OCI-LY7 (cell line): ENCODE measurements around the gene RAB13.

ENCODE experiments used
- EZH2phosphoT487 ChIP-seq: fragments of 200-600 bp; sonication (generic); IDR thresholded peaks from 2 replicates; pipeline ENCODE4 v1.6.1; 2018; ENCODE audit warnings: low read depth, borderline replicate concordance, mild to moderate bottlenecking, mixed run types, antibody characterized with exemption, low read length, moderate library complexity, mixed read lengths
- TF ChIP-seq, protein P1 (sequence below): fragments of 200-600 bp; sonication (generic); conservative IDR thresholded peaks from 2 replicates; pipeline ENCODE4 v1.5.1; 2014; ENCODE audit warnings: mild to moderate bottlenecking, antibody characterized with exemption, low read length, moderate library complexity, mixed read lengths

DNA sequence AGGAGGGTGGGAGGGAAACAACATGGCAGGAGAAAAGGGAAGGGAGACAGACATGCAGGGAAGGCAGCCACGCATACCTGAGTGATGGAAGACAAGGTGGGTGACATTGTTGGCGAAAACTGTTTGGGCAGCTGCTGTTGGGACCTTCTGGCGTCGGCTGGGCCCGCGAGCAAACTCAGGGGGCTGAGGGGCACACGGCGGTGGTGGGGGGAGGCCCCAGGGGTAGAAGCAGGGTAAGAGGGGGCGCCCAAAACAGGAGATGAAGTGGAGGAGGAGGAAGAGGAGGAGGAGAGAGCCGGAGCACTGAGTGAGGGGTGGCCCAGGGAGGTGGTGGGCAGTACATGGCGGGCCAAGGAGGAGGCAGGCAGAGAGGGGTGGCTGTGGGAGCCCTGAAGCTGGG is 35.0 kb downstream of the RAB13 start:
- TF ChIP-seq, protein P1, sequence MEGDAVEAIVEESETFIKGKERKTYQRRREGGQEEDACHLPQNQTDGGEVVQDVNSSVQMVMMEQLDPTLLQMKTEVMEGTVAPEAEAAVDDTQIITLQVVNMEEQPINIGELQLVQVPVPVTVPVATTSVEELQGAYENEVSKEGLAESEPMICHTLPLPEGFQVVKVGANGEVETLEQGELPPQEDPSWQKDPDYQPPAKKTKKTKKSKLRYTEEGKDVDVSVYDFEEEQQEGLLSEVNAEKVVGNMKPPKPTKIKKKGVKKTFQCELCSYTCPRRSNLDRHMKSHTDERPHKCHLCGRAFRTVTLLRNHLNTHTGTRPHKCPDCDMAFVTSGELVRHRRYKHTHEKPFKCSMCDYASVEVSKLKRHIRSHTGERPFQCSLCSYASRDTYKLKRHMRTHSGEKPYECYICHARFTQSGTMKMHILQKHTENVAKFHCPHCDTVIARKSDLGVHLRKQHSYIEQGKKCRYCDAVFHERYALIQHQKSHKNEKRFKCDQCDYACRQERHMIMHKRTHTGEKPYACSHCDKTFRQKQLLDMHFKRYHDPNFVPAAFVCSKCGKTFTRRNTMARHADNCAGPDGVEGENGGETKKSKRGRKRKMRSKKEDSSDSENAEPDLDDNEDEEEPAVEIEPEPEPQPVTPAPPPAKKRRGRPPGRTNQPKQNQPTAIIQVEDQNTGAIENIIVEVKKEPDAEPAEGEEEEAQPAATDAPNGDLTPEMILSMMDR = no peak
- TF ChIP-seq EZH2phosphoT487 = no peak
